ENCODE data around the gene TLE3.

The TLE3 gene

DNA sequence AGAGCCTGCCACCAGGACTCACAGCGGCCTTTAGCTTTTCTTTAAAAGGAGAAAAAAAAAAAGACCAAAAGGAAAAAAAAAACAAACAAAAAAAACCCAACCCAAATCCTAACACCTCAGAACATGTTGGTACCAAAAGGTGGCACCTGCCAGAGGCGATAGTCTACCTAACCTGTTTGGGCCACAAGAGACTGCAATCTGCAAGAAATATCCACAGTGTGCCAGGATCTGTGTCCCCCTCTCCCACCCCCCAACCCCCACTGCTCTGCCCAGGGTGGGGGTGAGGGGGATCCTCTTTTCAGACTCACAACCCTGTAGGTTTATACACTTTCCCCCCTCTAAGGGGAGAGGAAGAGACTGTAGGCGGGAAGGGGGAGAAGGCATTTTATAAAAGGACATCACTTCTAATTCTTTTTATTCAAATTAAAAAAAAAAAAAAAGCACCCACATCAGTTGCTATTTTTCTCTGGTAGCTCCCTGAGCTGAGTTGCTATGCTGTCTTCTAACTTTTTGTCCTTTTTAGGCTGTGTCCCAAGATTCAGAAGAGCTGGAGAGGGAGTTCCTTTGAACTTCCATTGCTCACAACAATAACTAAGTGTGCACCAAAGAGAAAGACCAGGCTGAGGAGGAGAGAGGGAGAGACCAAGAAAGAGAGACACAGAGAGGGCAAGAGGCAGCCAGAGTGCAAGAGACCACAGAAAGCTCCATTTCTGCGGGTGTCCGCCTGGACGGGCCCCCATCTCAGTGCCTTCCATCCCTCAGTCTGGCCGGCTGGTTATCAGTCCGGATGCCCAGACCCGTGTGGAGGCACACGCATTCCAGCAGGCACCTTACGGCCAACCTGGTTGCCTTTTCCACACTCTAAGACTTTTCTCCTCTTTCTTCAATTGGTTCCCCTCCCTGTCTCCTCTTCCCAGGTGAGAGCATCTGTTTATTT is 48.9 kb downstream of the TLE3 start:
- no peak for DNase-seq (ENCODE audit: low read depth in 3 of 3)

DNA sequence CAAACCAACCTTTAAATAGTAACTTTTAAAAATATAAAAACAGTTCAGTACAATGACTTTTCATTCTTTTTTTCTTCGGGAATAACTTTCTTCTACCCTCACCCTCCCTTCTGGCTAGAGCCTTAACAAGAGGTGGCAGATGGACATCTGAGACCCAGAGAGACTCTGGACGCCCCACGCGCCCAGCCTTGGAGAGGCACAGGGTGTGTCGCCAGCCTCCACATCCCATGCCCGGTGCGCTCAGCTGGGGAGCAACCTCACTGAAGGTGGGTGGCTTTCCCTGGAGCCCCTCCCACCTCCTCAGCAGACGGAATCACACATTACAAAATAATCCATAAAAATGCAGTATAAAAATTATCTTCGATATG is 49.5 kb downstream of the TLE3 start:
- no peak for DNase-seq (ENCODE audit: low read depth in 3 of 3)

DNA sequence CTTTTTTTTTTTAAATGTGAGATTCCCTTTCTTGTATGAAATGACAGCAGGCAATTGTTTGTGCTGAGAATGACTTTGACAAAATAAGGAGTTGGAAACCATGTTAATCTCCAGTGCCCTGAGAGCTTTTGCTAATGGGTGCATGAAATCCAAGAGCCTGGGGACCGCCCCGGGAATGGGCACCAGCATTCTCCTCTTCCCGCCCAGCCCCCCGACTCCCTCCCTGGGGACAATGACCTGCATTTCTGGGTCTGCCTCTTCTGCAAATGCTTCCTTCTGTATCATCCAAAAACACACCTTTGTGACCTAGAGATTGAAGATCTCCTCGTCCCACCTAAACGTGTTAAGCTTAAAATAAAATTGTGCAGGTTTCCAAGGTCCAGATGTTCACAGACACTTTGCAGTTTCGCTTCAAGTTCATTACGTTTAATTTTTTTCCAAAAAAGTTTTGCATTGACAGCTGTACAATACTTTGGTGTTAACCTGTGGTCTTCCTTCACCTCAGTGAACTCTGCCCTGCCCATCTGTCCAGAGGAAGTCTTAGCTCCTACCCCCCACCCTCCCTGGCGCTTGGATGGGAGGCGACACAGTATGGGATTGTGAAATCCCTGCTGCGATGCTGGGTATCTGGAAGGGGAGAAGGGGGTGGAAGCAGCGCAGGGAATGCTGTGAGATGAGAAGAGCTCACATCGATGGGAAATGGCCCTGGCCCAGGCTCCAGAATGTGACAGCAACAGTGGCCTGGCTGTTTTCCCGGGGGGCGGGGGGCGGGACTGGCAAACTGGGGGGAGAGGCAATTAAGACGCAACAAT is 50.1 kb downstream of the TLE3 start:
- no peak for DNase-seq (ENCODE audit: low read depth in 3 of 3)

DNA sequence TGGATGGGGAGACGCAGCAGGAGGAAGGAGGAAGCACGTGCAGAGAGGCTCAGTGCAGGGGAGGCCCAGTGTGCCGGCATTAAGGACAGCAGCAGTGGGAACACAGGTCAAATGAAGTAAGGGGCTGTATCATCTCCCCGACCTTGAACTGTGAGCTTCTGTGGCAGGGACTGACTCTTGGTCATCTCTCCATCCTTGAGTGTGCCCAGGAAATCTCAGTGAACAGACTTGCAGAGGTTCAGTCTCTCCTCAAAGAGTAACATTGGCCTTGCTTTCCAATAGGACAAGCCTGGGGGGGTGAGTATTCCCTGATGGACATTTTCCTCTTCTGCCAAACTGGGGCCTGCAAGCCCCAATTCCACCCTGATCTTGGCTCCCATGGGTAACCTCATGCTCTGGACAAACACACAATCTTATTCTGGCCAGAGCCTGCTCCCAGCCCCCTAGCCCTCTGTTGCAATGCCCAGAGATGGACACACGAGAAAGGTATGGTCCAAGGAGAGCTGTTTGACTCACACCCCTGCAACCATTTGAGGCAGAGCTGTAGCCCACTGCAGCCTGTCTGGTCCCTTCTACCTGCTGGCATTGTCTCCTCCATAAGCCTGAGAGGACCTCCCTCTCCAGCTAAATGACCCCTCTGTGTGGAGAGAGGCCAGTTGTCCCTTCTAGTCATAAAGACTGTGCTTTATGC is 50.9 kb downstream of the TLE3 start:
- no peak for DNase-seq (ENCODE audit: low read depth in 3 of 3)

- no peak for DNase-seq (ENCODE audit: low read depth in 3 of 3)
These were observed 52.7 kb downstream of the TLE3 start for GRCh38 chr15:70045045-70045444.

GRCh38 chr15:70044168-70044567 is 53.5 kb downstream of the TLE3 start:
- no peak for DNase-seq (ENCODE audit: low read depth in 3 of 3)

GRCh38 chr15:70043590-70043989 is 54.1 kb downstream of the TLE3 start:
- no peak for DNase-seq (ENCODE audit: low read depth in 3 of 3)

DNA sequence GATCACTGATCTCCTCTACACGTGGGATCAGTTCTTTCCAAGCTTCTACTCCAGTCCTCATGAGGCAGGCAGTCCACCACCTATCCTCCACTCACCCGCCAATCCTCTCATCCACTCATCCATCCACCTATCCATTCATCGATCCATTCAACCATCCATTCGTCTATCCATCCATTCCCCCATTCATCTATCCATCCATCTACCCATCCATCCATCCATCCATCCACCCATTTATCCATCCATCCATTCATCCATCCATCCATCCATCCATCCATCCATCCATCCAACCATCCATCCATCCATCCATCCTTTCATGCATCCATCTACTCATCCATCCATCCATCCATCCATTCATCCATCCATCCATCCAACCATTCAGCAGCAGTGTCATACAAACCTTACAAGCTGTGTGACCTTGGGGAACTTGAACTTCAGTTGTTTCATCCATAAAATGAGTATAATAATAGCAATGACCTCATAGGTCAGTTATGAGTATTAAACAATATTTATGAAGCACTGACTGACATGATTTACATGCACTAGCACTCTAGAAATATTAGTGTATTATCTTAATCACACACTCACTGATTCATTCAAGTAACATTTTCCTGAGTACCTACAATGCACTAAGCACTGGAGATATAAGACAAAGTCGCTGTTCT is 55.0 kb downstream of the TLE3 start:
- no peak for DNase-seq (ENCODE audit: low read depth in 3 of 3)

DNA sequence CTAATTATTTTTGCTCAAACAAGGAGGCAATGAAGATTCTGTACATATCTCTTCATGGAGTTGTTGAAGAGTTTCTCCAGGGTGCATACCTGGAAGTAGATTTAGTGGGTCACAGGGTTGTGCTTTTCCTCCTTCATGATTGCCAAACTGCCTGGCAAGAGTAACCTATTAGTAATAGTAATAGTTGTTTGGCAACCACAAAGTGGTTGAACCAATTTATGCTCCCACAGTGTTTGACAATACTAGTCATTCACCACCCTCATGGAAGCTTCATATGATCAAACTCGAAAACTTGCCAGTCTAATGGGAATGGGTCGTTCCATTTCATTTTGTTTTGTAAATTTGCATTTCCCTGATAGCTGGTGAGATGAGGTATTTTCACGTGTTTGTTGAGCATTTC is 57.8 kb downstream of the TLE3 start:
- DNase-seq (ENCODE audit: low read depth in 3 of 3) = no peak

DNA sequence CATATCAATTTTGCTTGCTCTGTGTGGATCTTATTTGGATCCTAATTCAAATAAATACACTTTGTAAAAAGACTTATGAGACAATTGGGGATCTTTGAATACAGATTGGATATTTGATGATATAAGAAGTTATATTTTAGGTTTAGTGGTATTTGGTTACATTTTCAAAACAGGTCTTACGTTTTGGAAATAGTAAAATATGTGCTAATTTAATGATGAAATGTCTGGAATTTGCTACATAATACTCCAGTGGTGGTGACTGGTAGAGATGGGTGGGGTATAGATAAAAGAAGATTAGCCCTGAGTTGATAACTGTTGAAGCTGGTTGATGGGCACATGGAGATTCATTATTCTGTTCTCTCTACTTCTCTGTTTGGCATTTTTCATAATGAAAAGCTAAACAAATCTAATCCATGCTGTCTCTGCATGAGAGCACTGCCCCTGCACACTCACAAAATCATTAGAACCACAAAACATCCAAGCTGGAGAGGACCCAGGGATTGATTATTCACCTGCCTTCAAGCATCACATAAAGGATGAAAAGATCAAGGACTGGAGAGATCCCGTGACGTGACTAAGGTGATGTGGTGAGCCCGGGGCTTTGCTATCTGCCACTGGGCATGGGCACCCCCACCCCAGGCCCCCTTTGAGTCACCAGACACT is 58.9 kb downstream of the TLE3 start:
- no peak for DNase-seq (ENCODE audit: low read depth in 3 of 3)

- DNase-seq (ENCODE audit: low read depth in 3 of 3) = no peak
These were observed 60.5 kb downstream of the TLE3 start for GRCh38 chr15:70037292-70037640.

GRCh38 chr15:70036585-70037291 is 61.0 kb downstream of the TLE3 start:
- no peak for DNase-seq (ENCODE audit: low read depth in 3 of 3)

GRCh38 chr15:70035719-70036077 is 62.0 kb downstream of the TLE3 start:
- DNase-seq (ENCODE audit: low read depth in 3 of 3) = no peak

DNA sequence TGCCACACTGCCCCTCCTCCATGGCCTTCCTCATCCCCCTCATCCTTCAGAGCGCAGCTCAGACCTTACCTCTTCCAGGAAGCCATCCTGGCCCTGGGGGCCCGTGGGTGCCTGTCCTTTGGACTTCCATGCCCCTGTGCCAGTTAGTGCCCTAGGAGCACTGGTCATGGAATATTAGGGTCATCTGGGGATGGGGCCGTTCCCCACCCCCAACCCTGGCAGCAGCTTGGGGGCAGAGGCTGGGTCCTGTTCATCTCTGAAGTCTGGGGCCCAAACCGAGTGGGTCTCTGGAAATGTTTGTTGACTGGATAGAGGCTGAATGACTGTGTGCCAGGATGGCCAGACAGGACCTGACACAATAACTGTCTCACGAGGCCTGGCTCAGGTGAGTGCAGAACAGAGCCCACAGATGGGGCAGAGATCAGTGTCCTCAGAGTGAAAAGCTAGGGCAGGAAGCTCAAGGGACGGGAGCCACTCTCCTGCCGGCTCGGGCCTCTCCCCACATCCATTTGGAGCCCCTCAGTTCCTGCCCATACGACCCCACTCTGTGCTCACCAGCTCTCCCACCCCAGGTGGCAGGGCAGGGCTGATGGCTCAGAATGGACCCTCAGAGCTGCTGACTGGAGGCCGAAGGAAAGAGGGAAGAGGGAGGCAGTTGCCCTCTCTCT is 62.5 kb downstream of the TLE3 start:
- DNase-seq (ENCODE audit: low read depth in 3 of 3) = no peak

- DNase-seq (ENCODE audit: low read depth in 3 of 3) = no peak
These were observed 63.1 kb downstream of the TLE3 start for GRCh38 chr15:70034596-70034995.

DNA sequence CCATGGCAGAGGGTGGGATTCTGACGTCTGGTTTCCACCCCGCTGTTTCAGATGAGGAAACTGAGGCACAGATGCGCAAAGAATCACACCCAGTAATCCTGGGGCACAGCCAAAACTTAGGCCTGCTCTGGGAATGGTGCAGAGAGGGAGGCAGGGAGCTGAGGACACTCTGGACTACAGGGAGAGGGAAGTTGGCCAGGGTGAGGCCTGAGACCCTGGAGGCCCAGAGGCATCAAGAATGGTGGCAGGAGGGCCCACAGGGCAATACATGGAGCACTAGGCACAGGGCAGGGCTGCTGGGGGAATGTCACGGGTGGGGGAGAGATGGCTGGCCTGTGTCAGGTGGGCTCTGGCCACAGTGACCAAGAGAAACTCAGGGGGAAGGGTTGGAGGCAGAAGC is 63.6 kb downstream of the TLE3 start:
- DNase-seq (ENCODE audit: low read depth in 3 of 3) = no peak

DNA sequence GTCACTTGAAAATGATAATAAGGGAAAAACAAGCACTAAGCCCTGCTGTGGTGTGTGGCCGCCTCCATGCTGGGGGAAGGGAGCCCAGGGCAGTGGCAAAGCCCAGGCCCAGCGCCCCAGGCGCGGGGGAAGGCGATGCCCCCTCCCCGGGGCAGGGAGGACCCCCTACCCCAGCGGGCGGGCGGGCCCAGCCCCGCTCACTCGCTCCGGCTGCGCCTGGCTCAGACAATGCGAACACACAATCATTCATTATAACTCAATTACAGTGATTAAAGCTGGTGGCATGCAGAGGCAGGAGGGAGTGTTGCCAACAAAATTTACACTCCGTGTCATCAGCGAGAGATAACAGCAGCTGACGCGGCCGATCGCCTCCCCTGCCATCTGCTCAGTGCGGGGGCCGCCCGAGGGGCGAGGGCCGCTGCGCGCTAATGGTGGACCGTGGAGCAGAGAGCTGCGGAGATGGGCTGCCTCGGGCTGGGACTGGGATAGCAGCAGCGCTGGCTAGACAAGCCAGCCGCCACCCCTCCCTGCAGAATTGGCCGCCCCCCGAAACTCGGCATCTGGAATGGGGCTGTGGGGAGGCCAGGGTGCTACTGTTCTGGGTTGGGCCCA is 64.1 kb downstream of the TLE3 start:
- DNase-seq (ENCODE audit: low read depth in 3 of 3) = no peak

- no peak for DNase-seq (ENCODE audit: low read depth in 3 of 3)
These were observed 64.6 kb downstream of the TLE3 start for GRCh38 chr15:70033109-70033508.

GRCh38 chr15:70032509-70032908 is 65.2 kb downstream of the TLE3 start:
- DNase-seq (ENCODE audit: low read depth in 3 of 3) = no peak

GRCh38 chr15:70031713-70032112 is 66.0 kb downstream of the TLE3 start:
- no peak for DNase-seq (ENCODE audit: low read depth in 3 of 3)
